ENCODE results near the gene LSM14B.

Gene LSM14B

GRCh38 chr20:62163485-62163865 lies 41.2 kb downstream of the LSM14B start:
- no peak for DNase-seq (ENCODE audit: low read depth, low spot score)

DNA sequence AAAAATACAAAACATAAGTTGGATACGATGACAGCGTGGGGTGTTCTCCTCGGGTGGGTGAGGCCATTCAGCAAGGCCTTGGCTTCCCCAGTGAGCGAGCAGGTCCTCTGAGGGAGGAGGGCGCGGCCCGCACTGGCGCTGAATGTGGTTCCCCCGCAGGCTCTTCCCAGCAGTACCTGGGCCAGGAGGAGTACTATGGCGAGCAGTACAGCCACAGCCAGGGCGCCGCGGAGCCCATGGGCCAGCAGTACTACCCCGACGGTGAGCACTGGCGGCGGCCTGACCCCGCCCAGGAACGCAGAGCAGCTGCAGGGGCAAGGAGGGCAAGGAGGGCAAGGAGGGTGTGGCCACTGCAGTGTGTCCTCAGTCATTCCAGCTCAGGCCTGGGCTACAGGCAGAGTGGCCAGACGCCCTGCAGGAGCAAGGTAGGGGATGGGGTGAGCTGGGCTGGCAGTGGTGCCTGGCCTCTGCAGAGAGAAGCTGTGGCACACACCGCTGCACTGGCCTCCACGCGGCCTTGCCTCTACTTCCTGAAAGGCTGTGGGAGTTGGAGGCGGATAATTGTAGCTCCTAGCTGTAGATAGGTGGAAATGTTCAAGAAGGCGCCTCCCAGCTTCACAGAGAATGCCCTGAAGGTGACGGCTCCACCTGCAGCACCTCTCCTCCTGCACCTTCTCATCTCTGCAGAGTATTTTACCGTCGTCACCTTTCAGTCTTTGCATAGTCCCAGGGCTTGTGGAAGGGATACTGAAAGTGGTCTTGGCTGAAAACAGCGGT lies 41.9 kb downstream of the LSM14B start:
- no peak for DNase-seq (ENCODE audit: low read depth, low spot score)

DNA sequence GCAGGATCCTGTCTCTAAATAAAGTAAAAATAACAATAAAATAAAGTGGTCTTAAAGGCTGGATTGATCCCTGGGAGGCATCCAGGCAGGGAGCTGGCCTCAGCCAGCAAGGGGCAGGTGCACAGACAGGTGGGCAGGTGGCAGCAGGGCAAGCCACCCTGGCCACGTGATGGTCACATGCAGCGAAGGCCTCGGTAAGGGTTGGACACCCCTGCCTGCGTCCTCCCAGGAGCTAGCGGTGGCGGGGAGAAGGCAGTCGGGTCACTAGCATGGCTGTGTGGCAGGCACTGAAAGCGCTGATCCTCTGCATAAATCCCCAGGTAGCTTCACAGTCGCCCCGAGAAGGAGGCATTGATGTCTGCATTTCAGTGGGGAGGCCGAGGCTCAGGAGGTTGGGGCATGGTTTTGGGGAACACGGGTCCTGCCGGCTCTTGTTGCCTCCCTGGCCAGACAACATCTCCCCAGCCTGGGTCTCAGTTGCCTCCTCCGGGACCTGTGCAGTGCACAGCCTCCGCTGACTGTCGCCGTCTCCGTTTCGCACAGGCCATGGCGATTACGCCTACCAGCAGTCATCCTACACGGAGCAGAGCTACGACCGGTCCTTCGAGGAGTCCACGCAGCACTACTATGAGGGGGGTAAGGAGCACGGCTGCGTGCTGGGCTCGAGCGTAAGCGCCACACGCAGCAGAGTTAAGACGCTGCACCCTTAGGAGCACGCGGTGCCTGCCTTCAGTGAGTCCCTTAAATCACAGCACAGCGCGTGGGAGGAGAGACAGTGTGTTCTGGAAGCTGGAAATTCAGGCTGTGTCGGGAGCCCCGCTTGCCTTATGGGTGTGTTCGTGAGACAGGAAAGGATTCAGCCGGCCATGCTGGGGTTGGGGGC lies 42.8 kb downstream of the LSM14B start:
- no peak for DNase-seq (ENCODE audit: low read depth, low spot score)

DNA sequence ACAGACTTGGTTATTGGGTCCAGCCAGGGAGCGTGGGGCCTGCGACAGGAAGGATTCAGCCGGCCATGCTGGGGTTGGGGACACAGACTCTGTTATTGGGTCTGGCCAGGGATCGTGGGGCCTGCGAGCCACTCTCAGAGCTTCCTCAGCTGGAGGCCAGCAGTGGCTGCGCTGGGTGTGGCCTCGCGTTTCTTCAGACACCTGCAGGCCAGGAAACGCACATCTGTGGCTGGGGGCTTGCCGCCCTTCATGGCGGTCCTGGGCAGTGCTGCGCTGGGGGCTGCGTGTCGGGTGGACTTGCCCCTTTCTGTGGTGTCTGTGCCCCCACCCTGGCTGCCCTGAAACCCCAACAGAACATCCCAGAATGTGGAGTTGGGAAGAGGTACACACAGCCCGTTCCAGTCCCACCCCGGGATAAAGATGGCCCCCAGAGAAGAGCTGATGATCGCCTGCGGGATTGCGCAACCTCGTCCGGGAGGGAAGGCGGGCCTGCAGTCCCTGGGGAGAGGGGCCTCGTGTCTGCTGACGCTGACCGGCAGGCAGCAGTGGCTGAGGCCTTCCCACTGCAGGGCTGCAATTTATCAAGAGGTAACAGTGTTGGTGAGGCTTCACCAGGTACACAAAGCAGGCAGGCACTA lies 43.6 kb downstream of the LSM14B start:
- DNase-seq (ENCODE audit: low read depth, low spot score), result no peak

- DNase-seq (ENCODE audit: low read depth, low spot score), result no peak
Measured at GRCh38 chr20:62167474-62167873, 45.2 kb downstream of the LSM14B start.

- no peak for DNase-seq (ENCODE audit: low read depth, low spot score)
Measured at GRCh38 chr20:62168061-62168460, 45.8 kb downstream of the LSM14B start.

GRCh38 chr20:62168890-62169435 lies 46.7 kb downstream of the LSM14B start:
- no peak for DNase-seq (ENCODE audit: low read depth, low spot score)

- no peak for DNase-seq (ENCODE audit: low read depth, low spot score)
Measured at GRCh38 chr20:62170536-62170935, 48.3 kb downstream of the LSM14B start.

DNA sequence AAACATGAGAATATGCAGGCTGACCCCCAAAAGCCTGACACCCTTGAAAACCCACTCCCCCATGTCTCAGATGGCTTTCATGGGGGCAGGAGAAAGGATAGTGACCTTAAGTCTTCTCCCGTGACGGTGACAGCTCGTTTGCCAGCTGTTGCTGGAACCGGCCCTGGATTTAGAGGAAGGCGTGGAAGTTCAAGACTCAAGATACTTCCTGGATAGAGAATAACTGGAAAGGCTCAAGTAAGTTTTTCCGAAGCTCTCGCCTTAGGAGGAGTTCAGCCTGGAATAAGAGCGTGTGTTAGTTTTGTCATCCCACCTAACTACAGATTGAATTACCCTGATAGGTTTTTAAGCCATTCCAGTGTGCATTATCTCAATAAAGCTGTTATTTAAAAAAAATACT lies 49.0 kb downstream of the LSM14B start:
- no peak for DNase-seq (ENCODE audit: low read depth, low spot score)

DNA sequence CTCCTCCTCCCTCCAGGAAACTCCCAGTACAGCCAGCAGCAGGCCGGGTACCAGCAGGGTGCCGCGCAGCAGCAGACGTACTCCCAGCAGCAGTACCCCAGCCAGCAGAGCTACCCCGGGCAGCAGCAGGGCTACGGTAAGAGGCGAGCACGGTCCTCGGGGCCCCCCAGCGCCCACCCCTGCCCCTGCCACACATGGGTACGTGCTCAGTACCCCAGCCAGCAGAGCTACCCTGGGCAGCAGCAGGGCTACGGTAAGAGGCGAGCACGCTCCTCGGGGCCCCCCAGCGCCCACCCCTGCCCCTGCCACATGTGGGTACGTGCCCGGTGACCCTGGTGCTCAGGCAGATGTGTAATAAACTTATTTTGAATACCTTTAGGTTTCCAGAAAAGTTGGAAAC lies 50.4 kb downstream of the LSM14B start:
- DNase-seq (ENCODE audit: low read depth, low spot score), result no peak

GRCh38 chr20:62174021-62174804 lies 51.9 kb downstream of the LSM14B start:
- DNase-seq (ENCODE audit: low read depth, low spot score), result no peak

DNA sequence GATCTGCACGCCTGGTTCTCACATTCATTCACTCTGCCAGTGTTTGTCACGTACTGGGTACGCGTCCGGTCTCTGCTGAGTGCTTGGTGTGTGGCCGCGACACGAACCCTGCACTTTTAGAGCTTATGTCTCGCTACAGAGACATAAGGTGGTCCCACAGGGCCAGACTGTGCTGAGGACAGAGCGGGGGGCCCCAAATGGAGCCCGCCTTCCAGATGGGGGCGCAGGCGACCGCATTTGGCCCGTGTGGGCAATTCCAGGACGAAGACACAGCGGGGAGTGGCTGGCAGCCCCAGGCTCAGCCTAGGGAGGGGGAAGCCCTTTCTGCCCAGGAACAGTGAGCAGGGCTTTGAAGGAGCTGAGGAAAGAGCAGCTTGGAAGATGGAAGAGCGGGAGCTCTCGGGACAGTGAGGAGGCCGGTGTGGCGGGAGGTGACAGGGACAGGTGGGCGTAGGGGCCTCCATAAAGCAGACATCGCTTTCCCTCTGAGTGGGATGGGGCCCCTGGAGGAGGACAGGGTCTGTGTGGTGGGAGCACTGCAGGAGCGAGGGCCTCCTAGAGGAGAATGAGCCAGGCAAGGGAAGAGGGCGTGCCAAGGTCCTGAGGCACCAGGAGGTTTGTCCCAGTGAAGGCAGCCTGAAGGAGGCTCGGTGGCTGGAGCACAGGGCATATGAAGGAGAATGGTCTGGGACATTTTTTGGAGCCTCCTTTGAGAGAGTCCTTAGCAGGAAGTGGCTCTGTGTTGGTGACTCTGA lies 52.8 kb downstream of the LSM14B start:
- DNase-seq (ENCODE audit: low read depth, low spot score), result no peak

GRCh38 chr20:62175711-62176110 lies 53.4 kb downstream of the LSM14B start:
- DNase-seq (ENCODE audit: low read depth, low spot score), result no peak

GRCh38 chr20:62176866-62177265 lies 54.6 kb downstream of the LSM14B start:
- no peak for DNase-seq (ENCODE audit: low read depth, low spot score)

DNA sequence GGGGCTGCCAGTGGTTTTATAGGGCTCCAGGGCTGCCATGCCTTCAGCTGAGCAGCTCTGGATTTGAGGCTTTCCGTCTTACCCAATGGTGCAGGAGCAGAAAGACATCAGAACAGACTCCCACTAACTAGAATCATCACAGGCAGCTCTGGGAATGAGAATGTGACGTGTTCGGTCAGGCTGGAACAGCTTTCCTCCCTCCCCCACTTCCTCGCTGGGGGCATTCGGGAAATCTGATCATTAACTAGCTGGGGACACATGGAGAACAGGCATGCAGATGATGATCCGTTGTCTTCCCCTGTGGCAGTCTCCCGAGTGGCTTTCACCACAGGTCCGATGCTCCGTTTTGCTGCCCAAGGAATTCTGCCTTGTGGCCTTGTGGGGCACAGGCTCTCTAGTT lies 55.0 kb downstream of the LSM14B start:
- DNase-seq (ENCODE audit: low read depth, low spot score), result no peak

DNA sequence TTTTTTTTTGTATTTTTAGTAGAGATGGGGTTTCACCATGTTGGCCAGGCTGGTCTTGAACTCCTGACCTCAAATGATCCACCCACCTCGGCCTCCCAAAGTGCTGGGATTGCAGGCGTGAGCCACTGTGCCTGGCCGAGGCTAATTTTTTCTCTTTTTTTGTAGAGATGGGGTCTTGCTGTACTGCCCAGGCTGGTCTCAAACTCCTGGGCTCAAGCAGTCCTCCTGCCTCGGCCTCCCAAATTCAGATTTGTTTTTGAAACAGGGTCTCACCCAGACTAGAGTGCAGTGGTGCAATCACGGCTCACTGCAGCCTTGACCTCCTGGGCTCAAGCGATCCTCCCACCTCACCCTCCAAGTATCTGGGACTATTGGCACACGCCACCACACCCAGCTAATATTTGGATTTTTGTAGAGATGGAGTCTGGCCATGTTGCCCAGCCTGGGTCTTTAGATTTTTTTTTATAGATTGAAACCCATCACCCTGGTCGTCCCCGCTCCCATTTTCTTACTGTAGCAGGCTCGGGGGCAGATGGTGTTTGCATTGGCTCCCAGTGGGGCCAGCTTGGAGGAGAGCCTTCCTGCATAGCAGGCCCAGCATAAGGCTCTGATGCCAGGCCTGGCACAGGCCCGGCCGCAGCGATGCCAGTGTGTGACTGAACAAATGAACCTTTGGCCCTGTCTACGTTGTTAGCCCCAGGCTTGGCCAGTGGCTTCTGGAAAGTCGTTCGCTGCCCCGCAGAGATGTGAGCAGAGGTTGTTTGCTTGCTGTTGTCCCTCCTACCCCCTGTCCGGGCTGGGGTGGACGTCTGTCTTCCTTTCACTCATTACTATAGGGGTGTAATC lies 56.3 kb downstream of the LSM14B start:
- no peak for DNase-seq (ENCODE audit: low read depth, low spot score)

- no peak for DNase-seq (ENCODE audit: low read depth, low spot score)
Measured at GRCh38 chr20:62179162-62179504, 56.9 kb downstream of the LSM14B start.

DNA sequence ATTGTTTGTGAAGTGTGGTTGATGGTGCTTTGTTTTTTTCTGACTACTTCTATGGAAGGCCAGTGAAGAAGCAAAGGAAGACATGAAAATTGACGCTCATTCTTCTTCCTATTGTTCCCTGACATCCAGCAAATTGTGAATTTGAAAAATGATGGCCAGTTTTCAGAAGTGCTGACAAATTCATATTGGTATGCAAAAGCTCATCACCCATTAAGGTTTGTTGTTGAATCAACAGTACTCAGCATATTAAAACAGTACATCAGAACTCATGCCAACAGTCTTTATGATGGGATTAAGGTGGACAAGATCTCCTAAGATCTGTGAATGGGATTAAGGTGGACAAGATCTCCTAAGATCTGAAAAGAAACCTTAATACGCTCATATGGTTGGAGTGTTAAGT lies 59.5 kb downstream of the LSM14B start:
- no peak for DNase-seq (ENCODE audit: low read depth, low spot score)

DNA sequence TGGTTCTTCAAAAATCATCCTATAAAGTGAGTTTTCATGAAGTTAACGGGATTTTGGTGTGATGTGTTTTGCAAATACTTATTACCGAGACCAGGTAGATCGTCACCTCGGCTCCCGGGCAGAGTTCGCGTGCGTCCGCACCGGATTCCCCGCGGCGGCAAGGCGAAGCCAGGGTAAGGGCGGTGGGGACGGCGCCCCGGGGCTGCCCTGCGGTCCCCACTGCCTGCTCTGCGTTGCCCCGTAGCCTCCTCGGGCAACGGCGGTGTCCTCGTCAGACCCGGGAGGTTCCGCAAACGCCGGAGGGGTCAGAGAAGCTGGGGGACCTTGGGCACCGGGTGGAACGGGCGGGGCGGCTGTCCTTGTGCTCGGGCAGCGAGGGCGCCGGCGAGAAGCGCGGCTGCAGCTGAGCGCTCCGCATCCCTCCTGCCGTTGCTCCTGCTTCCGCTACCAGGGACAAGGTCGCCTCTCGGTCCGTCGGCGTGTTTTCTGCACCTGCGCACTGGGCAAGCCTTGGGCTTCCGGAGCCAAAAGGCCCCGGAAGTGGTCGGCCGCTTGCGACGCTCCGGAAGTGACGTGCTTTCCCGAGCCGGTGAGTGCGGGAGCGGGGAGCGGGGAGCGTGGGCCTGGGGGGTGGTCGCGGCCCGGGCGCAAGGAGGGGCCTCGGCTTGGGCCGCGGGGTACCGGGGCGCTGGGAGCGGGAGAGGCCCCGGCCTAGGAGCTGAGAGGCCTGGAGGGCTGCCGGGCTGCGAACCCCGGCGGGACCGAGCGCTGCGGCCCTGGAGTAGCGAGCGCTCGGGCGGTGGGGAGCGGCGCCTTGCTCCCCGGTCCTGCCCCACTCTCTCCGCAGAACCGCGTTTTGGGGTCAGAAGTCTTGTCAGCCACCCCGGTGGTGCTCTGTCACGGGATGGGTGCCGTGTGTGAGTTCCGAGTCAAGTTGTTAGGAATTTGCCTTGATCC lies 60.5 kb downstream of the LSM14B start, which contains the start of gene MTG2:
MTG2 (plus strand) TSS at position 560 of the 957 bp plus-strand sequence. CDS start 10,393 bp downstream, outside the sequence.
- DNase-seq (ENCODE audit: low read depth, low spot score), result peak; percentile 91

All from iPS DF 19.7 (cell line).